Kidney epithelial cell (primary cell): Measurements from ENCODE around the gene NDUFV1. TPM values are rescaled to one million over a fixed set of nuclear protein-coding genes. Genes with fewer than 3 reads are reported as not detected.

ENCODE experiments used
- DNase-seq: peaks from one replicate; pipeline ENCODE4 v3.0.0-alpha.2; 2010; ENCODE audit warnings: low read depth
- H3K27me3 ChIP-seq: 2 replicates; pipeline ENCODE4 v1.6.0; 2011; ENCODE audit warnings: low read length; ENCODE audit not compliant: control insufficient read depth, insufficient read depth
- H3K36me3 ChIP-seq: 2 replicates; pipeline ENCODE4 v1.5.1; 2011; ENCODE audit warnings: low read length; ENCODE audit not compliant: control insufficient read depth, insufficient read depth
- H3K4me3 ChIP-seq: 2 replicates; pipeline ENCODE4 v1.5.1; 2011; ENCODE audit warnings: low read depth, mild to moderate bottlenecking, control low read depth, low read length
- total RNA-seq: library from RNA; depleted of rRNA; stranded (reverse); fragments of >200 nt; gene quantifications from 2 replicates; pipeline ENCODE4 v1.2.3, GENCODE V29; 2015
- TF ChIP-seq, protein P1 (sequence below): IDR thresholded peaks from 2 replicates; pipeline ENCODE4 v1.5.1; 2011; ENCODE audit warnings: mild to moderate bottlenecking, moderate library complexity, low read length, control low read depth, inconsistent platforms; ENCODE audit not compliant: insufficient read depth, poor library complexity, severe bottlenecking

Gene NDUFV1
- total RNA-seq, 1 donor from 2014 or later: 262 TPM

DNA sequence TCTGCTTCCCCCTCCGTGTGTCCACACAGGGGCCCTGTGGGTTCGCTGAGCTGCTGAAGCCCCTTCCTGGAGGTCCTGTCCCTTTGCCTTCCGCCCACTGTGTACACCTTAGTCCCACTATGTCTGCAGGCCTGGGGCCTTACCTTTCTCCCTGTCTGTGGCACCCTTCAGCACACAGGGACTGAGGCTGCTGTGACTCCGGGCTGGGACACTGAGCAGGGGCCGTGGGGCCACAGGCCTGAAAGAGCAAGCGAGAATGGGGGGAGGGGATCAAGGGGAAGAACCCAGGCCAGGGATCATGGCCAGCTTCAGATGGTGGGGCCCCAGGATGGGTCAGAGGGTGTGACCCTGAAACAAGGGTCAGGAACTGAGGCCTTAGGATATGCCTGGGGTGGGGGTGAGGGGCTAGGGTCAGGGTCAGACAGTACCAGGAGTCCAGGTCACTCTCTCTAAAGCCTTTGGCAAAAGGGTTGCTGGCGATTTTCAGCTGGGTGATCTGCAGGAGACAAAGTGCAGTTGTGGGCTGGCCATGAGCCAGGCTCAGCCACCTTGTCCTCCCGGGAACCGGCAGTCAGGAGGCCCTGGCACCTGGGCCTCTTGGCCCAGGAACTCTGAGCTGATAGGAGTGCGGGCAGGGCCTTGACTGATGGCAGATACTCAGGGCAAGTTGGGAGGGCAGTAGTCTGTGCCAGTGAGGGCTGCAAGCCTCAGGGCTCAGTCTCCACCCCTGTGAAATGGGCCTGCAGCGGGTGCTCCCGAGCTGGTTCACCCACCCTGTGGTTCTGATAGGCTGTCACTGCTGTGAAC, 25.6 kb downstream of the NDUFV1 start:
- Histone ChIP-seq H3K4me3 (no peak overlapping the region), H3K36me3 (no peaks in the 10 kb centered on the region), H3K27me3 (peaks cover 7% of the 10 kb centered on the region)
- DNase-seq: no peak
- TF ChIP-seq, protein P1, sequence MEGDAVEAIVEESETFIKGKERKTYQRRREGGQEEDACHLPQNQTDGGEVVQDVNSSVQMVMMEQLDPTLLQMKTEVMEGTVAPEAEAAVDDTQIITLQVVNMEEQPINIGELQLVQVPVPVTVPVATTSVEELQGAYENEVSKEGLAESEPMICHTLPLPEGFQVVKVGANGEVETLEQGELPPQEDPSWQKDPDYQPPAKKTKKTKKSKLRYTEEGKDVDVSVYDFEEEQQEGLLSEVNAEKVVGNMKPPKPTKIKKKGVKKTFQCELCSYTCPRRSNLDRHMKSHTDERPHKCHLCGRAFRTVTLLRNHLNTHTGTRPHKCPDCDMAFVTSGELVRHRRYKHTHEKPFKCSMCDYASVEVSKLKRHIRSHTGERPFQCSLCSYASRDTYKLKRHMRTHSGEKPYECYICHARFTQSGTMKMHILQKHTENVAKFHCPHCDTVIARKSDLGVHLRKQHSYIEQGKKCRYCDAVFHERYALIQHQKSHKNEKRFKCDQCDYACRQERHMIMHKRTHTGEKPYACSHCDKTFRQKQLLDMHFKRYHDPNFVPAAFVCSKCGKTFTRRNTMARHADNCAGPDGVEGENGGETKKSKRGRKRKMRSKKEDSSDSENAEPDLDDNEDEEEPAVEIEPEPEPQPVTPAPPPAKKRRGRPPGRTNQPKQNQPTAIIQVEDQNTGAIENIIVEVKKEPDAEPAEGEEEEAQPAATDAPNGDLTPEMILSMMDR: no peak

DNA sequence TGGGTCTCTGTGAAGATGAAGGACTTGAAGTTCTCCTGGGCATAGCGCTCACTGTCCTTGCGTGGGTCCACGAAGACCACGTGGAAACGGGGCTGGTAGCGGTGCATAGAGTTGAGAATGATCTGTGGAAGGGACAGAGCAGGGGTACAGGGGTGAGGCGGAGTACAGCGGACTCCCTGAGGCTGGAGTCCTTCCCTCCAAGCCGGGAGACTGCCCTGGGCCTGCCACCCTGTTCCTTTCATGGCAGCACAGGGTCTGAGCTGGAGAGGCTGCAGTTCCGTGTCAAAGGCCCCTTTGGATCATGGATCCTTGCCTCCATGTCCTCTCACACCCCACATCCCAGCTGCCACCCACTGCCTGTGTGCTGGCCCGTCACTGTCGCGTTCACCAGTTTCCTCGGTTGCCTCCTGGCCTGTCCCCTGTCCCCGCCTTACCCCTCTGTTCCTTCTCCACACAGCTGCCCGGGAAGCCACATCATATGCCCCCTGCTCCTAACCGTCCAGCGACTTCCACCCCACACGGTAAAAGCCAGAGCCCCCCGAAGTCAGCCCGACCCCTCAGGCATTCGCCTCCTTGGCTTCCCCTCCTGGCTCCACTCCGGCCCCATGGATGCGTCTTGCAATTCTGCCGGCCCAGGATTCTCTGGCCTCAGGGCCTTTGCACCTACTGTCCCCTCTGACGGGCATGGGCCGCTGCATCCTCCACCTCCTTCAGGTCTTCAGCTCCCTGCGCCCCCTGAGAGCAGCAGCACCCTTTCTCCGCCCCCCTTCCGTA, 26.4 kb downstream of the NDUFV1 start:
- no peak overlapping the region for H3K4me3 ChIP-seq
- TF ChIP-seq, protein P1: no peak
- DNase-seq: no peak
- H3K27me3 ChIP-seq: peaks cover 7% of the 10 kb centered on the region
- H3K36me3 ChIP-seq: no peaks in the 10 kb centered on the region

DNA sequence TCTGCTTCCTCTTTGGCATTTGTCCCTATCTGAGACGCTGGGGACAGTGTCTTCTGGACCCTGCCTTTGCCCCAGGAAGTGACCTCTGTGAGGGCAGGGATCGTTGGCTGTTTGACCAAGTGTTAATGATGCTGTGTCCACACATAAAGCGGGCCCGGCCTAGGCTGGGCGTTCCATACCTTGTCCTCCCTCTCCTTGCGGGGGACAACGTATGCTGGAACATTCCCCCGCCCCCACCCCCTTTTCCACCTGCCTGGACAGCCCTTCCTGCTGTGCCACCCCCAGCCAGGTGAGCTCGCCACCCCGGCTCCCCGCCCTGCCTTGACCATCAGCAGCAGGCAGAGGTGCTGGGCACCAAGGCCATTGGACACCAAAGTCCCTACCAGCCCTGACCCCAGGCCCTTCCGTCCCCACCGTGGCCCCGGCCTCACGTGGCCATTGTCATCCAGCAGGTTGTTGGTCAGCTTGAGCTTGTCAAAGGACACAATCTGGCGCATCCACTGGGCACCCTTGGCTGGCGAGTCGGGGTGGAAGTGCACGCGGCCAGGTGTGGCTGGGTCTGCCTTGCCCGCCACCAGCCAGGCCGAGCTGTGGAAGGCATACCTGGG, 27.1 kb downstream of the NDUFV1 start:
- TF ChIP-seq, protein P1: no peak
- no peak for DNase-seq
- H3K27me3 ChIP-seq: peaks cover 7% of the 10 kb centered on the region
- no peaks in the 10 kb centered on the region for H3K36me3 ChIP-seq
- no peak overlapping the region for H3K4me3 ChIP-seq

DNA sequence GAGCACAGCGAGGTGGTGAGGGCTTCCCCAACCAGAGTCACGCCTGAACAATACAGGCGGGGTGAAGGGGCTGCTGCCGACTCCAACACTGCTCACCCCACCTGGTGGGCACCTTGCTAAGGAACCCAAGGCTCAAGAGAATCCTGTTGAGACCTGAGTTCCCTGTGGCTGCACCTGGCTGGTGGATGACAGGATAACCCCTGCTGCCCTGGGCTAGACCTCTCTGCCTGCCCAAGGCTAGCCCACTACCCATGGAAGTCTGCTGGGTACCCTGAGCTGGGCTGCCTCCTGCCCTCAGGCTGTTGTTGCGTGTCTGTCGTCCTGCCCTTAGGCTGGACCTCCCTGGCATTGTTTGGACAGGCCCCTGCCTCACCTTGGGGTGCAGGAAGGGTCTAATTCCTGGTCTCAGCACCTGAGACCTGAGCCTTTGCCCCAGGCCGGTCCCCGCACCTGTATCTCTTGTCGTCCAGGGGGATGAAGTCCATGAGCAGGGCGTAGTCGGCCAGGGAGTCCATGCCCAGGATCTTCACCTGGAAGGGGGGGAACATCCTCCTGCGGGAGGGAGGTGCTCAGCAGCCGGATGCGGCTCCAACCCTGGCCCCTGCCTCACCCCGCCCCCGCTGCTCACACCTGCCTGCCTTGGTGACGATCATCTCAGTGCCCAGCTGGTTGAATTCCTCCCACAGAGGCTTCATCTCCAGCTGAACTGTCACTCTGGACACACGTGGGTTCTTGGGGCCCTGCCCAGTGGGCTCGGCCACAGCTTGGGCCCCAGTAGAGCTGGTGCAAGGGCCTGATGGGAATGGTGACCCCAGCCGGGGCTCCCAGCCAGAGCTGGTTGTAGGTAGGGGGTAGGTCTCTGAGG, 27.9 kb downstream of the NDUFV1 start:
- Histone ChIP-seq H3K27me3 (peaks cover 13% of the 10 kb centered on the region), H3K4me3 (no peak overlapping the region), H3K36me3 (no peaks in the 10 kb centered on the region)
- DNase-seq: no peak
- TF ChIP-seq, protein P1: no peak

DNA sequence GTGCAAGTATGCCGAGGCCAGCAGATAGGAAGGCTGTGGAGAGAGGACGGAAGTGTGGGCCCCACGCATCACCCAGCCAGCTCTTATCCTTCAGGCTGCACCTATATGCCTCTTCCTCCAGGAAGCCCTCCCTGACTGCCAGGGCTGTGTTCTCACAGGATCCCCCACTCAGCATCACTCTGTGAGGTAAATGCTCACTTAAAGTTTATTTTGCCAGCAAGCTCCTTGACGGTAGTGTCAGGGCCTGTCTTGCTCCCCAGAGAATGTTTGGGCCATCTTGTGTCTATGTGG, 28.4 kb downstream of the NDUFV1 start:
- no peak for DNase-seq
- H3K36me3 ChIP-seq: no peaks in the 10 kb centered on the region
- H3K27me3 ChIP-seq: peaks cover 18% of the 10 kb centered on the region
- TF ChIP-seq, protein P1: no peak
- H3K4me3 ChIP-seq: no peak overlapping the region
